ENCODE results near the gene RASSF5.
A peak's percentile ranks its signal among the peaks of the same experiment; 100 is the strongest.

DNA sequence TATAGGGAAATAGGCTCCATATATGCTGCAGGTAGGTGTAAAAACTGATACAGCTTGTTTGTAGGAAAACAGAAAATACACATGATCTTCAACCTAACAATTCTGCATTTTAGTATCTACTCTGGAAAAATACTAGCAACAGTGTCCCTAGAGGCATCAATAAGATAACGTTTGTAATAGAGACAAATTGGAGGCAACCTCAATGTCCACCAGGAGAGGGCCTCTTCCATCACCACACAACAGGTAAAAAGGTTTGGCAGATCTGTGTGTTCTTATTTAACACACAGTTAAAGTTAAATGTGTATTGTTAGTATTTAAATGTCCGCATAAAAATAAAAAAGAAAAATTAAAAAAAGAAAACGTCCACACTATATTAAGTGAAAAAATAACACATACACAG, 99.5 kb downstream of the RASSF5 start:
- TF ChIP-seq, protein P1, sequence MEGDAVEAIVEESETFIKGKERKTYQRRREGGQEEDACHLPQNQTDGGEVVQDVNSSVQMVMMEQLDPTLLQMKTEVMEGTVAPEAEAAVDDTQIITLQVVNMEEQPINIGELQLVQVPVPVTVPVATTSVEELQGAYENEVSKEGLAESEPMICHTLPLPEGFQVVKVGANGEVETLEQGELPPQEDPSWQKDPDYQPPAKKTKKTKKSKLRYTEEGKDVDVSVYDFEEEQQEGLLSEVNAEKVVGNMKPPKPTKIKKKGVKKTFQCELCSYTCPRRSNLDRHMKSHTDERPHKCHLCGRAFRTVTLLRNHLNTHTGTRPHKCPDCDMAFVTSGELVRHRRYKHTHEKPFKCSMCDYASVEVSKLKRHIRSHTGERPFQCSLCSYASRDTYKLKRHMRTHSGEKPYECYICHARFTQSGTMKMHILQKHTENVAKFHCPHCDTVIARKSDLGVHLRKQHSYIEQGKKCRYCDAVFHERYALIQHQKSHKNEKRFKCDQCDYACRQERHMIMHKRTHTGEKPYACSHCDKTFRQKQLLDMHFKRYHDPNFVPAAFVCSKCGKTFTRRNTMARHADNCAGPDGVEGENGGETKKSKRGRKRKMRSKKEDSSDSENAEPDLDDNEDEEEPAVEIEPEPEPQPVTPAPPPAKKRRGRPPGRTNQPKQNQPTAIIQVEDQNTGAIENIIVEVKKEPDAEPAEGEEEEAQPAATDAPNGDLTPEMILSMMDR (IDR thresholded peaks at IDR 0.05) = peak; percentile 43
- no peak for TF ChIP-seq EZH2 (IDR thresholded peaks at IDR 0.05; ENCODE audit: borderline replicate concordance, insufficient read depth, low read depth, low read length, poor library complexity, severe bottlenecking)

Measured in B cell (primary cell).